Gastroesophageal sphincter (tissue), 4 donors: ENCODE measurements around the gene NPHP1. TPM values are rescaled to one million over a fixed set of nuclear protein-coding genes. Genes with fewer than 3 reads are reported as not detected.
A peak's percentile ranks its signal among the peaks of the same experiment; 100 is the strongest.
"Not testable (repeated sequence)": the region's sequence is repeated elsewhere in the genome, so short reads cannot be mapped to it uniquely, and the experiment has no call there.

Source experiments
- ATAC-seq: fragments of 150-250 bp; one replicate; pipeline ENCODE4 v1.9.1; 2016; ENCODE audit warnings: mild to moderate bottlenecking, moderate library complexity
- H3K27ac ChIP-seq, 4 donors: fragments of 200-600 bp; sonication (generic) in 3 of 4; 1 replicate in 3 of 4; 2 replicates in 1 of 4; pipeline ENCODE4 v1.5.1; 2016 to 2019
- H3K27me3 ChIP-seq: fragments of 200-600 bp; sonication (generic); one replicate; pipeline ENCODE4 v1.5.1; 2019
- H3K36me3 ChIP-seq, 2 donors: fragments of 200-600 bp; sonication (generic); one replicate each; pipeline ENCODE4 v1.5.1; 2019; ENCODE audit warnings: control low read depth in 1 of 2
- H3K4me1 ChIP-seq, 3 donors: fragments of 200-600 bp; sonication (generic); 1 replicate in 2 of 3; 2 replicates in 1 of 3; pipeline ENCODE4 v1.5.1; 2016 to 2019; ENCODE audit warnings: control low read depth in 2 of 3
- H3K4me3 ChIP-seq, 2 donors: fragments of 200-600 bp; sonication (generic); one replicate each; pipeline ENCODE4 v1.5.1; 2019; ENCODE audit warnings: mild to moderate bottlenecking in 1 of 2, moderate library complexity in 1 of 2
- H3K9me3 ChIP-seq, 3 donors: fragments of 200-600 bp; sonication (generic); one replicate each; pipeline ENCODE4 v1.5.1; 2017 to 2019; ENCODE audit warnings: control low read depth in 2 of 3
- CTCF ChIP-seq, 4 experiments: fragments of 200-600 bp in 2 of 4; fragments of 450-650 bp in 2 of 4; sonication (generic) in 1 of 4; IDR thresholded peaks; one replicate each; pipeline ENCODE4 v1.5.1; 2017 to 2019; ENCODE audit warnings: antibody characterized with exemption in 4 of 4, mild to moderate bottlenecking in 2 of 4, moderate library complexity in 2 of 4
- EP300 ChIP-seq: sonication (generic); formaldehyde crosslinking; IDR thresholded peaks from one replicate; pipeline ENCODE4 v1.6.1; 2017; ENCODE audit warnings: antibody characterized with exemption, mild to moderate bottlenecking
- POLR2A ChIP-seq, 2 donors: fragments of 450-650 bp; IDR thresholded peaks; one replicate each; pipeline ENCODE4 v1.6.1; 2017; ENCODE audit warnings: antibody characterized with exemption in 2 of 2, mild to moderate bottlenecking in 2 of 2, moderate library complexity in 1 of 2
- POLR2AphosphoS5 ChIP-seq: sonication (generic); formaldehyde crosslinking; IDR thresholded peaks from one replicate; pipeline ENCODE4 v1.6.1; 2017; ENCODE audit warnings: antibody characterized with exemption
- whole genome bisulfite sequencing, 2 donors: methylation state at CpG; one replicate each; pipeline ENCODE4 v1.1.5; 2018; ENCODE audit warnings: low coverage in 1 of 2; 5-methylcytosine and 5-hydroxymethylcytosine counted together
- total RNA-seq, 4 donors: library from RNA; depleted of rRNA; stranded (reverse); fragments of >200 nt; gene quantifications; one replicate each; pipeline ENCODE4 v1.1.0, GENCODE V29; 2016

The NPHP1 gene
- 10 to 100 TPM in 2 of 4 donors, 1 to 10 TPM in 2; 8.2 to 19.5 (median 9.9) TPM for total RNA-seq

DNA sequence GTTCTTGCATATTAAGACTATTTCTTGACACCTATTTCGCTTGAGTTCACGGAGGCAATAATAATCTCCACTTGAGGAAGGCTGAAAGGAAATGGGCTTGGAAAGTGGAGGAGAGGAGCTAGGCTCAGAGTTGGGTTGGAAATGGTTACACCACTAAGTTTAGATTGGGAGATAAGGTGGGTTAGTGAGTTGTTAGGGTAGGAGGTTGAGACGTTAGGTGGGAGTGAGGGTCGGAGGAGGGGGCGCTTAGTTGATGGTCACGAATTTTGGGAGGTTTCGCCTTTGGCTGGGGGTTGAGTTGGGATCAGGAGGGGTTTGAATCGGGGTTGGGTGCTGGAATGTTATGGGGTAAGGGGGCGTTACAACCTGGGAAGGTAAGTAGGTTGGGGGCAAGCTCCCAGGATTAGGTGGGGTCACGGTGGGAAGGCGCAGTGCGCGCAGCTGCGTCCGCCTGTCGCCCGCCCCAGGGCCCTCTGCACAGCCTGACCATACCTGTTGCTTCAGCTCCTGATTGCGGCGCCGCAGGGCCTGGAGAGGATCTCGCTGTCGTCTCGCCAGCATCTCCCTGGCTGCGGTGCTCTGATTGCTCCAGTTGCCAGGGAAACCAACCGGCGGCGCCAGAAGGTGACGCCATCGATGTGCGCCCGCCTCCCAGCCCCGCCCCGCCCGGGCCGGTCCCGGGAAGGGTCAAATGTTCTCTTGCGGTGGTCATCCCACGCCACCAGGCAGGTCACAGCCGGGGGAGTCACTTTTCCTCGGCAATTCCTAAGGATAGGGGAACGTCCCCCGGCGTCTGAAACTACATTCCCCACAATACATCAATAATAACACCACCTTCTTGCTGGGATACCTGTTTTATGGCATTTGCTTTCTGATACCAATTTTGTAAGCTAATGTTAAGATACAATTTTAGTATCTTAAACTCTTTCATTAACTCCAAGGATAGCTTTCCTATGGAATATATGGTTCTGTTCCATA is at the start of gene NPHP1:
Gene NPHP1 (minus strand): TSS at position 606 of the 978 bp plus-strand sequence. CDS start 45 bp downstream, at position 561.
- Histone ChIP-seq H3K9me3 (no peaks in the 10 kb centered on the region), H3K27ac (peak within 1 kb of the TSS; percentile 37 to 79 (median 75)), H3K27me3 (no peaks in the 10 kb centered on the region), H3K4me3 (peak within 1 kb of the TSS; percentile 63 to 82), H3K36me3 (peaks cover 0 to 13% of the 10 kb centered on the region in 2 donors), H3K4me1 (peaks cover 0 to 18% (median 6%) of the 10 kb centered on the region in 3 donors)
- TF ChIP-seq POLR2AphosphoS5, result peak; percentile 74
- TF ChIP-seq EP300, result no peak
- peak in 2 of 4 experiments; percentile 12 to 25 for TF ChIP-seq CTCF (IDR thresholded peaks at IDR 0.05)
- peak; percentile 32 to 53 for TF ChIP-seq POLR2A (IDR thresholded peaks at IDR 0.05)
- 0 to 1% methylated on average over 6 to 18 of the region's 43 CpGs for WGBS, 2 donors
- ATAC-seq, result peak; percentile 93

DNA sequence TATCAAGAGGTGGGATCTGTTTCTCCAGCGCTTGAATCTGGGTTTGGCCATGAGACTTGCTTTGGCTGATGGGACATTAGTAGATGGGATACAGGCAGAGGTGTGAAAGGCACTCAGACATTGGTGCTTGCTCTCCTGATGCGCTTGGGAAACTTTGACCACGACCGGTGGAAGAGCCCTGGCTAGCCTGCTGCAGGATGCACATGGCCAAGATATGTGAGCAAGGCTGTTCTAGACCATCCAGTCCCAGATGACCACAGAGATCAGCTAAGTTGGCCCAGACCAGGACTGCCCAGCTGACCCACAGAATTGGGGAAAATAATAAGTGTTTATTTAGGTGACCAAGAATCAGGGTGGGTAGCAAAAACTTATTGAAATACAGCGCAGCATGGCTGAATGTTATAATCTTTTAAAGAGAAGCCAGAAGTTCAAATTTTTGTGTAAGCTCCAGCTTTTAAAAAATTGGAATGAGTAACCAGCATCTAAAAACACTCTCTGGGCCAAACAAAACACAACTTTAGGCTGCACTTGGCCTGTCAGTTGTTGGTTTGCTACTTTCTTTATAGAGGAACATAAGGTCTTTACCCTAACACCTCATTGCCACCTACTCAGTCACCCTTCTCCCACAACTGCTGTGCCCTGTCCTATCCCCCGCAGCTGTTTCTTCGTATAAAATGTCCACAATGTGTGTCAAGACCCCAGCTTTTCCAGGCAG is 43.4 kb upstream of the NPHP1 start:
- not testable (repeated sequence) for H3K27me3 ChIP-seq, H3K4me1 ChIP-seq, H3K27ac ChIP-seq, H3K4me3 ChIP-seq, H3K36me3 ChIP-seq, H3K9me3 ChIP-seq
- no CpG with 5 or more reads among the region's 7 CpGs for WGBS, 2 donors
- ATAC-seq, result peak; percentile 48

- not testable (repeated sequence) for H3K36me3 ChIP-seq, H3K4me1 ChIP-seq, H3K27me3 ChIP-seq, H3K9me3 ChIP-seq, H3K27ac ChIP-seq, H3K4me3 ChIP-seq
- no CpG with 5 or more reads among the region's 89 CpGs for WGBS, 2 donors
- peak; percentile 62 for ATAC-seq
These were observed 40.9 kb upstream of the NPHP1 start for GRCh38 chr2:110245488-110246435.

GRCh38 chr2:110243283-110243682 is 38.5 kb upstream of the NPHP1 start:
- H3K27ac ChIP-seq, H3K4me1 ChIP-seq, H3K27me3 ChIP-seq, H3K4me3 ChIP-seq, H3K9me3 ChIP-seq, H3K36me3 ChIP-seq, ATAC-seq: not testable (repeated sequence)
- no CpG with 5 or more reads among the region's 3 CpGs for WGBS, 2 donors

GRCh38 chr2:110234514-110234913 is 29.7 kb upstream of the NPHP1 start:
- H3K27me3 ChIP-seq, ATAC-seq, H3K4me3 ChIP-seq, H3K4me1 ChIP-seq, H3K36me3 ChIP-seq, H3K27ac ChIP-seq, H3K9me3 ChIP-seq: not testable (repeated sequence)
- no CpG with 5 or more reads among the region's 5 CpGs for WGBS, 2 donors

DNA sequence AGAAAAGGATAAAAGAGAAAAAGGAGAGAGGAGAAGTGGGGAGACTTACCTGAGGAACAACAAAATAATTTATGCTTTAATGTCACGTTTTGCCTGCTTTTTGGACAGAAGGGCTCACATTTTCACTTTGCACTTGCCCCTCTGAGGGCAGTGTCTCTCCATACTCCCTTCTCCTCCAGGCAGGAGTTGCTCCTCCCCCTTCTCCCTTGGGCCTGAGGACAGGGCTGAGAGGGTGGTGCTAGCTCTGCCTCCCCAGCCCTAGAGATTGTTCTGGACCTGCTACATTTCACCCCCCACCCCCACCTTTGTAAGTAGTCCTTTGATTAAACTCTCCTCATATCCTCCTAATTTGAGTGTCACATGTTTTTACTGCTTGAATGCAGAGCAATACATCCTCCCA is 25.1 kb upstream of the NPHP1 start:
- H3K4me3 ChIP-seq, H3K4me1 ChIP-seq, H3K36me3 ChIP-seq, H3K27ac ChIP-seq, ATAC-seq, H3K9me3 ChIP-seq: not testable (repeated sequence)
- WGBS, 2 donors, result no CpG with 5 or more reads among the region's 1 CpG
- peaks cover 16% of the 10 kb centered on the region for H3K27me3 ChIP-seq

DNA sequence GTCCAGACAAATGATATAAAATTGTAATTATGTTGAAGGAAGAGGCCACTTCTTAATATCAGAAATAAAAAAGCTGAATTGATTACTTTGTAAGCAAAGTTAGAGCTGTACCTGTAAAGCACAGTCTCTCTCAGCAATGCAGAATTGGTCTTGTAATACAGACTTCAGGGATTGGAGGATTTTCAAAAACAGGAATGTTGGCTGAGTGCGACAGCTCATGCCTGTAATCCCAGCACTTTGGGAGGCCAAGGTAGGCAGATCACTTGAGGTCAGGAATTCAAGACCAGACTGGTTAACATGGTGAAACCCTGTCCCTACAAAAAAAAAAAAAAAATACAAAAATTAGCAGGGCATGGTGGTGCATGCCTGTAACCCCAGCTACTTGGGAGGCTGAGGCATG is 17.8 kb upstream of the NPHP1 start:
- peaks cover 33% of the 10 kb centered on the region for H3K27me3 ChIP-seq
- H3K36me3 ChIP-seq, H3K27ac ChIP-seq, H3K4me1 ChIP-seq, ATAC-seq, H3K4me3 ChIP-seq, H3K9me3 ChIP-seq: not testable (repeated sequence)
- 75% methylated on average over 1 of the region's 1 CpG; no CpG with 5 or more reads in 1 of the 2 donors for WGBS, 2 donors
